Tibial nerve (tissue), 4 donors: ENCODE measurements around the gene CACNA1S.

Experiments used
- CTCF ChIP-seq, 5 experiments: fragments of 200-600 bp in 3 of 5; fragments of 450-650 bp in 2 of 5; sonication (generic) in 3 of 5; IDR thresholded peaks; one replicate each; pipeline ENCODE4 v1.5.1; 2016 to 2019; ENCODE audit warnings: antibody characterized with exemption in 5 of 5, mild to moderate bottlenecking in 3 of 5, moderate library complexity in 2 of 5
- EP300 ChIP-seq, 2 donors: sonication (generic); formaldehyde crosslinking; IDR thresholded peaks; one replicate each; pipeline ENCODE4 v1.6.1; 2017; ENCODE audit warnings: antibody characterized with exemption in 2 of 2, mild to moderate bottlenecking in 1 of 2
- POLR2A ChIP-seq, 2 donors: fragments of 450-650 bp; IDR thresholded peaks; one replicate each; pipeline ENCODE4 v1.6.1; 2017; ENCODE audit warnings: antibody characterized with exemption in 2 of 2, mild to moderate bottlenecking in 2 of 2, moderate library complexity in 2 of 2

- TF ChIP-seq CTCF (IDR thresholded peaks at IDR 0.05) = no peak
- TF ChIP-seq POLR2A (IDR thresholded peaks at IDR 0.05) = no peak
- TF ChIP-seq EP300 (IDR thresholded peaks at IDR 0.05) = no peak
Observed at GRCh38 chr1:200990114-200990513, 122.1 kb downstream of the CACNA1S start.
